SK-N-SH (cell line): ENCODE measurements around the gene KRT4.

ENCODE experiments used
- CHD2 ChIP-seq: fragments of 150-350 bp; IDR thresholded peaks from 2 replicates; pipeline ENCODE4 v1.6.1; 2018; ENCODE audit warnings: low read length; ENCODE audit not compliant: partially characterized antibody
- EZH2phosphoT487 ChIP-seq: fragments of 200-600 bp; sonication (generic); IDR thresholded peaks from 2 replicates; pipeline ENCODE4 v1.6.1; 2017; ENCODE audit warnings: low read depth, mixed run types, mild to moderate bottlenecking, antibody characterized with exemption, moderate library complexity, borderline replicate concordance
- FOSL2 ChIP-seq: IDR thresholded peaks from 2 replicates; pipeline ENCODE4 v1.4.0; 2012; ENCODE audit warnings: low read depth, mild to moderate bottlenecking, moderate library complexity, borderline replicate concordance
- FOXJ3 ChIP-seq: sonication (generic); formaldehyde crosslinking; IDR thresholded peaks from 2 replicates; pipeline ENCODE4 v1.5.1; 2020; ENCODE audit warnings: mild to moderate bottlenecking, missing genetic modification reagents
- NRF1 ChIP-seq: IDR thresholded peaks from 2 replicates; pipeline ENCODE4 v1.6.1; 2012; ENCODE audit warnings: low read depth, mild to moderate bottlenecking, low read length
- RAD21 ChIP-seq: IDR thresholded peaks from 2 replicates; pipeline ENCODE4 v1.6.1; 2012; ENCODE audit warnings: mild to moderate bottlenecking, low read length
- RFX5 ChIP-seq: IDR thresholded peaks from 2 replicates; pipeline ENCODE4 v1.6.1; 2012; ENCODE audit warnings: mild to moderate bottlenecking, improper control_type of control experiment, low read length
- SIN3A ChIP-seq: IDR thresholded peaks from 2 replicates; pipeline ENCODE4 v1.6.1; 2012; ENCODE audit warnings: low read depth, mild to moderate bottlenecking, low read length, moderate library complexity, borderline replicate concordance
- TEAD4 ChIP-seq: IDR thresholded peaks from 2 replicates; pipeline ENCODE4 v1.4.0; 2012; ENCODE audit warnings: mild to moderate bottlenecking, borderline replicate concordance; ENCODE audit not compliant: insufficient read depth
- TF ChIP-seq, protein P1 (sequence below): fragments of 200-600 bp; sonication (generic); IDR thresholded peaks from 2 replicates; pipeline ENCODE4 v1.6.1; 2017; ENCODE audit warnings: antibody characterized with exemption, mild to moderate bottlenecking, moderate library complexity
- TF ChIP-seq, protein P2 (sequence below): IDR thresholded peaks from 2 replicates; pipeline ENCODE4 v1.6.1; 2012; ENCODE audit warnings: mild to moderate bottlenecking, low read depth, low read length, moderate library complexity
- TF ChIP-seq, protein P3 (sequence below): IDR thresholded peaks from 2 replicates; pipeline ENCODE4; 2012

DNA sequence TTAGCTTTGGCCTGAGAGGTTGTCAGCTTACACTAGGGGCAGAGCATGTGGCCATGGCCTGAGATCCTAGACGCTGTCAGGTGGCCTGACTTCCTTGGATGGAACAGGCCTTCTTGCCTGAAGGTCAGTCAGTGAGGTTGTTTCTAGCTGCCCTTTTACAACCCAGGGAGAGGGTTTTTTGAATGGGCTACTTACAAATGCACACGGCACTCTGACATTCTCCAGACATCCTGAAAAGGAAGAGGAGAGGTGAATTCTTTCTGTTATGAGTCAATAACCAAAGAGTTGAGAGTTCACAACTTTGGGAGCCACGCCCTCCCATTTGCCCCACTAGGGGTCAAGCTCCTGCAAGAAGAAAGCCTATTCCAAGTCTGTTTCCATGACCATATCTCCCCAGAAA lies 44.6 kb downstream of the KRT4 start:
- no peak for TF ChIP-seq RFX5
- no peak for TF ChIP-seq EZH2phosphoT487
- TF ChIP-seq, protein P1, sequence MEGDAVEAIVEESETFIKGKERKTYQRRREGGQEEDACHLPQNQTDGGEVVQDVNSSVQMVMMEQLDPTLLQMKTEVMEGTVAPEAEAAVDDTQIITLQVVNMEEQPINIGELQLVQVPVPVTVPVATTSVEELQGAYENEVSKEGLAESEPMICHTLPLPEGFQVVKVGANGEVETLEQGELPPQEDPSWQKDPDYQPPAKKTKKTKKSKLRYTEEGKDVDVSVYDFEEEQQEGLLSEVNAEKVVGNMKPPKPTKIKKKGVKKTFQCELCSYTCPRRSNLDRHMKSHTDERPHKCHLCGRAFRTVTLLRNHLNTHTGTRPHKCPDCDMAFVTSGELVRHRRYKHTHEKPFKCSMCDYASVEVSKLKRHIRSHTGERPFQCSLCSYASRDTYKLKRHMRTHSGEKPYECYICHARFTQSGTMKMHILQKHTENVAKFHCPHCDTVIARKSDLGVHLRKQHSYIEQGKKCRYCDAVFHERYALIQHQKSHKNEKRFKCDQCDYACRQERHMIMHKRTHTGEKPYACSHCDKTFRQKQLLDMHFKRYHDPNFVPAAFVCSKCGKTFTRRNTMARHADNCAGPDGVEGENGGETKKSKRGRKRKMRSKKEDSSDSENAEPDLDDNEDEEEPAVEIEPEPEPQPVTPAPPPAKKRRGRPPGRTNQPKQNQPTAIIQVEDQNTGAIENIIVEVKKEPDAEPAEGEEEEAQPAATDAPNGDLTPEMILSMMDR: no peak
- TF ChIP-seq, protein P2, sequence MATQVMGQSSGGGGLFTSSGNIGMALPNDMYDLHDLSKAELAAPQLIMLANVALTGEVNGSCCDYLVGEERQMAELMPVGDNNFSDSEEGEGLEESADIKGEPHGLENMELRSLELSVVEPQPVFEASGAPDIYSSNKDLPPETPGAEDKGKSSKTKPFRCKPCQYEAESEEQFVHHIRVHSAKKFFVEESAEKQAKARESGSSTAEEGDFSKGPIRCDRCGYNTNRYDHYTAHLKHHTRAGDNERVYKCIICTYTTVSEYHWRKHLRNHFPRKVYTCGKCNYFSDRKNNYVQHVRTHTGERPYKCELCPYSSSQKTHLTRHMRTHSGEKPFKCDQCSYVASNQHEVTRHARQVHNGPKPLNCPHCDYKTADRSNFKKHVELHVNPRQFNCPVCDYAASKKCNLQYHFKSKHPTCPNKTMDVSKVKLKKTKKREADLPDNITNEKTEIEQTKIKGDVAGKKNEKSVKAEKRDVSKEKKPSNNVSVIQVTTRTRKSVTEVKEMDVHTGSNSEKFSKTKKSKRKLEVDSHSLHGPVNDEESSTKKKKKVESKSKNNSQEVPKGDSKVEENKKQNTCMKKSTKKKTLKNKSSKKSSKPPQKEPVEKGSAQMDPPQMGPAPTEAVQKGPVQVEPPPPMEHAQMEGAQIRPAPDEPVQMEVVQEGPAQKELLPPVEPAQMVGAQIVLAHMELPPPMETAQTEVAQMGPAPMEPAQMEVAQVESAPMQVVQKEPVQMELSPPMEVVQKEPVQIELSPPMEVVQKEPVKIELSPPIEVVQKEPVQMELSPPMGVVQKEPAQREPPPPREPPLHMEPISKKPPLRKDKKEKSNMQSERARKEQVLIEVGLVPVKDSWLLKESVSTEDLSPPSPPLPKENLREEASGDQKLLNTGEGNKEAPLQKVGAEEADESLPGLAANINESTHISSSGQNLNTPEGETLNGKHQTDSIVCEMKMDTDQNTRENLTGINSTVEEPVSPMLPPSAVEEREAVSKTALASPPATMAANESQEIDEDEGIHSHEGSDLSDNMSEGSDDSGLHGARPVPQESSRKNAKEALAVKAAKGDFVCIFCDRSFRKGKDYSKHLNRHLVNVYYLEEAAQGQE: no peak
- no peak for TF ChIP-seq FOSL2
- TF ChIP-seq, protein P3, sequence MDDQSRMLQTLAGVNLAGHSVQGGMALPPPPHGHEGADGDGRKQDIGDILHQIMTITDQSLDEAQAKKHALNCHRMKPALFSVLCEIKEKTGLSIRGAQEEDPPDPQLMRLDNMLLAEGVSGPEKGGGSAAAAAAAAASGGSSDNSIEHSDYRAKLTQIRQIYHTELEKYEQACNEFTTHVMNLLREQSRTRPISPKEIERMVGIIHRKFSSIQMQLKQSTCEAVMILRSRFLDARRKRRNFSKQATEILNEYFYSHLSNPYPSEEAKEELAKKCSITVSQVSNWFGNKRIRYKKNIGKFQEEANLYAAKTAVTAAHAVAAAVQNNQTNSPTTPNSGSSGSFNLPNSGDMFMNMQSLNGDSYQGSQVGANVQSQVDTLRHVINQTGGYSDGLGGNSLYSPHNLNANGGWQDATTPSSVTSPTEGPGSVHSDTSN: no peak
- no peak for TF ChIP-seq RAD21
- no peak for TF ChIP-seq SIN3A
- no peak for TF ChIP-seq NRF1
- TF ChIP-seq TEAD4: no peak
- no peak for TF ChIP-seq CHD2
- TF ChIP-seq FOXJ3 (CRISPR knock-in tag): no peak
